Gastrocnemius medialis (tissue), 4 donors: ENCODE data around the gene CA10. TPM values are rescaled to one million over a fixed set of nuclear protein-coding genes. Genes with fewer than 3 reads are reported as not detected.

Experiments
- ATAC-seq, 2 donors: fragments of 150-250 bp; one replicate each; pipeline ENCODE4 v1.9.1; 2016
- DNase-seq, 2 donors: peaks; one replicate each; pipeline ENCODE4 v3.0.0-alpha.2; 2019
- H3K27ac ChIP-seq, 4 donors: fragments of 200-600 bp; sonication (generic); 1 replicate in 1 of 4; 2 replicates in 3 of 4; pipeline ENCODE4 v1.5.1; 2016 to 2018; ENCODE audit warnings: mild to moderate bottlenecking in 2 of 4, moderate library complexity in 1 of 4
- H3K27me3 ChIP-seq, 3 donors: fragments of 200-600 bp; sonication (generic) in 2 of 3; 1 replicate in 1 of 3; 2 replicates in 2 of 3; pipeline versions ENCODE4 v1.5.1 to v1.6.0; 2016 to 2019; ENCODE audit warnings: mild to moderate bottlenecking in 1 of 3, moderate library complexity in 1 of 3
- H3K36me3 ChIP-seq, 2 donors: fragments of 200-600 bp; sonication (generic) in 1 of 2; one replicate each; pipeline ENCODE4 v1.5.1; 2017 to 2018
- H3K4me1 ChIP-seq, 2 donors: fragments of 200-600 bp; sonication (generic) in 1 of 2; one replicate each; pipeline ENCODE4 v1.5.1; 2016 to 2017; ENCODE audit warnings: mild to moderate bottlenecking in 2 of 2
- H3K4me3 ChIP-seq, 4 donors: fragments of 200-600 bp; sonication (generic) in 3 of 4; 1 replicate in 1 of 4; 2 replicates in 3 of 4; pipeline ENCODE4 v1.5.1; 2016 to 2019; ENCODE audit warnings: mild to moderate bottlenecking in 2 of 4
- H3K9me3 ChIP-seq, 3 donors: fragments of 200-600 bp; sonication (generic) in 2 of 3; 1 replicate in 1 of 3; 2 replicates in 2 of 3; pipeline ENCODE4 v1.5.1; 2016 to 2019
- POLR2A ChIP-seq, 2 donors: fragments of 450-650 bp; IDR thresholded peaks; one replicate each; pipeline ENCODE4 v1.6.1; 2017; ENCODE audit warnings: antibody characterized with exemption in 2 of 2, mild to moderate bottlenecking in 2 of 2, moderate library complexity in 2 of 2
- in situ Hi-C, 4 donors: fragments of 200-750 bp; cut with MboI; loops; one replicate each; pipeline versions ENCODE4 v1.15.0 to v1.8.0; 2017; ENCODE audit warnings: low sequenced_read_pairs in 4 of 4
- intact Hi-C: fragments of 100-400 bp; cut with DNase I; formaldehyde crosslinking; loops from one replicate; pipeline ENCODE4 v1.15.1; 2023; ENCODE audit warnings: low total_unique reads
- total RNA-seq, 4 donors: library from RNA; depleted of rRNA; stranded (reverse); fragments of >200 nt; gene quantifications; one replicate each; pipeline versions ENCODE4 v1.1.0 to v1.2.3, GENCODE V29; 2016
- TF ChIP-seq, protein P1 (sequence below), 5 experiments: fragments of 450-650 bp in 3 of 5; fragments of 200-600 bp in 2 of 5; sonication (generic) in 2 of 5; IDR thresholded peaks in 4 of 5; conservative IDR thresholded peaks in 1 of 5; 1 replicate in 4 of 5; 2 replicates in 1 of 5; pipeline ENCODE4 v1.5.1; 2016 to 2019; ENCODE audit warnings: antibody characterized with exemption in 5 of 5, mild to moderate bottlenecking in 3 of 5, moderate library complexity in 3 of 5

CA10 gene
- total RNA-seq, 4 donors from 2014 or later = not detected

DNA sequence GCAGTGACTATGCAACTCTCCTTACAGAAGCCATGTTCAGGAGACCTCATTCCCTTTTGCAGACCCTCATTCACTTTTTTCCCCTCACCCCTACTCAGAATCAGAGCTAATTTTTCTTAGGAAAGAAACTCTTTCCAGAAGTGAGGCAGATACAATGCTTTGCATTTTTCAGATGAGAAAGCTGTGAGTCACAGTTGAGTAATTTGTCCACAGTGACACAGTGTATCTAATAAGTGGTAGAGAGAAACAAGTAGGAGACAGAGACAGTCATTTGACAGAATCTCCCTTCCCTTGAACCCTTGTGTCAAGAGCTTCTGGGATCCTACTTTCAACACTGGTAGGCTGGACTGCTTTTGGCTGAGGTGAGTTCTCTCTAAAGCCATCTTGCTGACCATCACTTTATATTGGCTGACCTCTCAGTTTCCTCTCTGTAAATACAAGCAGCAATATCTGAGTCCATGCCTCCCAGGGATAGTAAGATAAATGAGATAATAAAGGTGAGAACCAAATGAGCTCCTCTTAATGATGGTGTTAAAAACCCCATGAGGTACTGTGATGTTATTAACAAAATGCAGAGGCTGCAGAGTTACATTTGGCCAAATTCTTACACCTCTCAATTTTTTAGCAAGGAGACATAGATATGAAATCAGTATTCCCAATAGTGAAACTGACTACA, 130.8 kb downstream of the CA10 start:
- H3K27me3 ChIP-seq = no peaks in the 10 kb centered on the region
- H3K9me3 ChIP-seq = no peaks in the 10 kb centered on the region
- in situ Hi-C loops = no loop called here
- H3K27ac ChIP-seq = no peak overlapping the region
- no peak overlapping the region for H3K4me3 ChIP-seq
- intact Hi-C loops = no loop called here
- no peaks in the 10 kb centered on the region for H3K4me1 ChIP-seq
- H3K36me3 ChIP-seq = no peaks in the 10 kb centered on the region
- DNase-seq (no peak), ATAC-seq (no peak)
- TF ChIP-seq POLR2A (IDR thresholded peaks at IDR 0.05) = no peak
- TF ChIP-seq, protein P1, sequence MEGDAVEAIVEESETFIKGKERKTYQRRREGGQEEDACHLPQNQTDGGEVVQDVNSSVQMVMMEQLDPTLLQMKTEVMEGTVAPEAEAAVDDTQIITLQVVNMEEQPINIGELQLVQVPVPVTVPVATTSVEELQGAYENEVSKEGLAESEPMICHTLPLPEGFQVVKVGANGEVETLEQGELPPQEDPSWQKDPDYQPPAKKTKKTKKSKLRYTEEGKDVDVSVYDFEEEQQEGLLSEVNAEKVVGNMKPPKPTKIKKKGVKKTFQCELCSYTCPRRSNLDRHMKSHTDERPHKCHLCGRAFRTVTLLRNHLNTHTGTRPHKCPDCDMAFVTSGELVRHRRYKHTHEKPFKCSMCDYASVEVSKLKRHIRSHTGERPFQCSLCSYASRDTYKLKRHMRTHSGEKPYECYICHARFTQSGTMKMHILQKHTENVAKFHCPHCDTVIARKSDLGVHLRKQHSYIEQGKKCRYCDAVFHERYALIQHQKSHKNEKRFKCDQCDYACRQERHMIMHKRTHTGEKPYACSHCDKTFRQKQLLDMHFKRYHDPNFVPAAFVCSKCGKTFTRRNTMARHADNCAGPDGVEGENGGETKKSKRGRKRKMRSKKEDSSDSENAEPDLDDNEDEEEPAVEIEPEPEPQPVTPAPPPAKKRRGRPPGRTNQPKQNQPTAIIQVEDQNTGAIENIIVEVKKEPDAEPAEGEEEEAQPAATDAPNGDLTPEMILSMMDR (IDR thresholded peaks at IDR 0.05 in 4 of 5, conservative IDR thresholded peaks at IDR 0.05 in 1 of 5) = no peak

DNA sequence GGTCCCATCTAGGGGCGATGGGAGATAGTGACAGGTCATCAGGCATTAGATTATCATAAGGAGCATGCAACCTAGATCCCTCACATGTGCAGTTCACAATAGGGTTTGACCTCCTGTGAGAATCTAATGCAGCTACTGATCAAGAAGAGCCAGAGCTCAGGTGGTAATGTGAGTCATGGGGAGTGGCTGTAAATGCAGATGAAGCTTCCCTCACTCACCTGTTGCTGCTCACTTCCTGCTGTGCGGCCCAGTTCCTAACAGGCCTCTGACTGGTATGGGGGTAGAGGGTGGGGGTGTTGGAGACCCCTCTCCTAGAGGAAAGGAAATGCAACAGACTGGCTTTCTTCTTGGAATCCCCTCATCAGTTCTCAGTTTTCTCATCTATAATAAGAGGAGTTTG, 131.4 kb downstream of the CA10 start:
- H3K4me3 ChIP-seq = no peak overlapping the region
- intact Hi-C loops (no loop called here), in situ Hi-C loops (no loop called here)
- TF ChIP-seq POLR2A (IDR thresholded peaks at IDR 0.05) = no peak
- TF ChIP-seq, protein P1 (IDR thresholded peaks at IDR 0.05 in 4 of 5, conservative IDR thresholded peaks at IDR 0.05 in 1 of 5) = no peak
- no peak overlapping the region for H3K27ac ChIP-seq
- H3K27me3 ChIP-seq = no peaks in the 10 kb centered on the region
- no peaks in the 10 kb centered on the region for H3K9me3 ChIP-seq
- ATAC-seq = no peak
- H3K4me1 ChIP-seq = no peaks in the 10 kb centered on the region
- no peak for DNase-seq
- no peaks in the 10 kb centered on the region for H3K36me3 ChIP-seq

DNA sequence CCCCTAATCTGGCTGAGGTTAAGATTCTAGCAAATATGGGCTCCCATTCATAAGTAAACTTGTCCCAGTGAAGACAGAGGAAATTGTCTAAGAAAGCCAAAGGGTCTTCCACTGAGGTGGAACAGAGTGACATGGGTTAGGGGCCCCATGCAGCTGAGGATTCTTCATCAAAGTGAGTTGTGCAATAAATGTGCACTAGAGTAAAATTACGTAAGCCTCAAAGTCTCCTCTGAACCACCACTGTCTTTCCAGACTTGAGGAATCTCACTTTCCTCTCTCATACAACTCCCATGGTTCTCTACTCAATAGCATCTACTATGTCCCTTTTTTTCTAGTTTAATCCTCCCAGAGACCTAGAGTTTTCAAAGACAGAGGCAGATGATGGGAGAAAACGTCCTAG, 132.4 kb downstream of the CA10 start:
- no peak for TF ChIP-seq POLR2A (IDR thresholded peaks at IDR 0.05)
- TF ChIP-seq, protein P1 (IDR thresholded peaks at IDR 0.05 in 4 of 5, conservative IDR thresholded peaks at IDR 0.05 in 1 of 5) = no peak
- no peak overlapping the region for H3K4me3 ChIP-seq
- ATAC-seq (no peak), DNase-seq (no peak)
- in situ Hi-C loops = no loop called here
- intact Hi-C loops = no loop called here
- H3K9me3 ChIP-seq = no peaks in the 10 kb centered on the region
- no peaks in the 10 kb centered on the region for H3K4me1 ChIP-seq
- no peaks in the 10 kb centered on the region for H3K36me3 ChIP-seq
- H3K27ac ChIP-seq = no peak overlapping the region
- no peaks in the 10 kb centered on the region for H3K27me3 ChIP-seq

DNA sequence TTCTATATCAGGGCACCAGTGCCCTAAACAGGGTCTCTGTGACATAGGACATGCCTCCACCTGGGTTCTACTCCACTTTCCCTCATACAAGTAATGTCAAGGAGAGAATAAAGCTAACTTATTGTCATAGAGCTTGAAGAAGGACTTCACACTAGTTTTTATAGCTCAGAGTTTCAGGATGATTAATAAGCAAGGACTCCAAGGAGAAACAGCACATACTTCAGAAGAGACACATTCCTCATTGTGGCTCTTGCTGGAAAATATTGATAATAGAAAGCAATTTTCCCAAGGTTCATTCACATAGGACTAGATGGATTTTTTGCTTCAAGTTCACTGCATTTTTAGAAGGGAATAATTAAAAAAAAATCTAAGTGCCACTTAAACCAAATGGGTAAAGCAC, 133.3 kb downstream of the CA10 start:
- H3K27me3 ChIP-seq = no peaks in the 10 kb centered on the region
- in situ Hi-C loops (no loop called here), intact Hi-C loops (no loop called here)
- ATAC-seq (no peak), DNase-seq (no peak)
- H3K27ac ChIP-seq = no peak overlapping the region
- H3K4me3 ChIP-seq = no peak overlapping the region
- H3K36me3 ChIP-seq = no peaks in the 10 kb centered on the region
- no peaks in the 10 kb centered on the region for H3K9me3 ChIP-seq
- no peaks in the 10 kb centered on the region for H3K4me1 ChIP-seq
- TF ChIP-seq, protein P1 (IDR thresholded peaks at IDR 0.05 in 4 of 5, conservative IDR thresholded peaks at IDR 0.05 in 1 of 5) = no peak
- TF ChIP-seq POLR2A (IDR thresholded peaks at IDR 0.05) = no peak
